ENCODE data around the gene GATAD2A.

- TF ChIP-seq, protein P1, sequence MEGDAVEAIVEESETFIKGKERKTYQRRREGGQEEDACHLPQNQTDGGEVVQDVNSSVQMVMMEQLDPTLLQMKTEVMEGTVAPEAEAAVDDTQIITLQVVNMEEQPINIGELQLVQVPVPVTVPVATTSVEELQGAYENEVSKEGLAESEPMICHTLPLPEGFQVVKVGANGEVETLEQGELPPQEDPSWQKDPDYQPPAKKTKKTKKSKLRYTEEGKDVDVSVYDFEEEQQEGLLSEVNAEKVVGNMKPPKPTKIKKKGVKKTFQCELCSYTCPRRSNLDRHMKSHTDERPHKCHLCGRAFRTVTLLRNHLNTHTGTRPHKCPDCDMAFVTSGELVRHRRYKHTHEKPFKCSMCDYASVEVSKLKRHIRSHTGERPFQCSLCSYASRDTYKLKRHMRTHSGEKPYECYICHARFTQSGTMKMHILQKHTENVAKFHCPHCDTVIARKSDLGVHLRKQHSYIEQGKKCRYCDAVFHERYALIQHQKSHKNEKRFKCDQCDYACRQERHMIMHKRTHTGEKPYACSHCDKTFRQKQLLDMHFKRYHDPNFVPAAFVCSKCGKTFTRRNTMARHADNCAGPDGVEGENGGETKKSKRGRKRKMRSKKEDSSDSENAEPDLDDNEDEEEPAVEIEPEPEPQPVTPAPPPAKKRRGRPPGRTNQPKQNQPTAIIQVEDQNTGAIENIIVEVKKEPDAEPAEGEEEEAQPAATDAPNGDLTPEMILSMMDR (IDR thresholded peaks at IDR 0.05; ENCODE audit: low read depth, low read length): no peak
- TF ChIP-seq EZH2phosphoT487 (IDR thresholded peaks at IDR 0.05; ENCODE audit: low read depth): no peak
Measured at GRCh38 chr19:19433666-19434213, 28.3 kb downstream of the GATAD2A start.
